Adrenal gland (tissue), 12 donors: ENCODE data around the gene KIF16B. TPM values are rescaled to one million over a fixed set of nuclear protein-coding genes. Genes with fewer than 3 reads are reported as not detected.

Source experiments
- DNase-seq, 7 donors: peaks; one replicate each; pipeline ENCODE4 v3.0.0-alpha.2; 2019 to 2020
- H3K27ac ChIP-seq, 5 donors: fragments of 200-600 bp; sonication (generic) in 4 of 5; 1 replicate in 3 of 5; 2 replicates in 2 of 5; pipeline versions ENCODE4 v1.5.1 to v1.8.0; 2016 to 2020; ENCODE audit warnings: mild to moderate bottlenecking in 1 of 5
- H3K27me3 ChIP-seq: fragments of 200-600 bp; 2 replicates; pipeline ENCODE4 v1.8.0; 2021
- H3K36me3 ChIP-seq, 2 donors: fragments of 200-600 bp; replicated peaks in 1 of 2; 1 replicate in 1 of 2; 2 replicates in 1 of 2; pipeline versions ENCODE4 v1.5.1 to v1.8.0; 2018 to 2022
- H3K4me1 ChIP-seq, 2 donors: fragments of 200-600 bp; replicated peaks in 1 of 2; 1 replicate in 1 of 2; 2 replicates in 1 of 2; pipeline versions ENCODE4 v1.5.1 to v1.8.0; 2018 to 2021
- H3K4me3 ChIP-seq, 4 donors: fragments of 200-600 bp; sonication (generic) in 3 of 4; one replicate each; pipeline ENCODE4 v1.5.1; 2016 to 2018
- H3K9me3 ChIP-seq, 3 donors: fragments of 200-600 bp; sonication (generic) in 1 of 3; replicated peaks in 1 of 3; 1 replicate in 2 of 3; 2 replicates in 1 of 3; pipeline versions ENCODE4 v1.5.1 to v1.8.0; 2016 to 2021
- CTCF ChIP-seq, 6 experiments: fragments of 450-650 bp in 4 of 6; fragments of 200-600 bp in 2 of 6; sonication (generic) in 1 of 6; IDR thresholded peaks; 1 replicate in 5 of 6; 2 replicates in 1 of 6; pipeline versions ENCODE4 v1.5.1 to v1.8.0; 2016 to 2021; ENCODE audit warnings: antibody characterized with exemption in 6 of 6, mild to moderate bottlenecking in 2 of 6, moderate library complexity in 1 of 6
- POLR2A ChIP-seq, 2 donors: fragments of 450-650 bp; IDR thresholded peaks; one replicate each; pipeline ENCODE4 v1.6.1; 2017; ENCODE audit warnings: antibody characterized with exemption in 2 of 2, mild to moderate bottlenecking in 2 of 2, moderate library complexity in 1 of 2
- WGBS, 4 donors: extraction: QIAGEN DNeasy Blood & Tissue Kit in 2 of 4; methylation state at CpG; one replicate each; pipeline versions ENCODE4 v1.1.5 to v1.1.7; 2013 to 2017; 5-methylcytosine and 5-hydroxymethylcytosine counted together
- intact Hi-C, 2 donors: fragments of 100-400 bp; cut with DNase I; formaldehyde crosslinking; loops; one replicate each; pipeline versions ENCODE4 v1.14.1 to v1.15.0; 2022 to 2023
- polyA plus RNA-seq, 3 donors: library from polyadenylated mRNA; stranded (reverse); fragments of 200-250 nt in 2 of 3; fragments of 350-450 nt in 1 of 3; fragmentation: Illumina TruSeq in 1 of 3; extraction: RNeasy Lipid Tissue Mini Kit (QIAGEN cat#74804) in 1 of 3; gene quantifications; one replicate each; pipeline ENCODE4 v1.2.3, GENCODE V29; 2013 to 2014
- total RNA-seq, 9 donors: library from RNA; depleted of rRNA in 4 of 9; stranded (reverse); fragments of >200 nt in 4 of 9; fragments of 120-200 nt in 1 of 9; fragmentation: NEBNext Ultra II Directional in 1 of 9; extraction: Animal tissue kit (Norgen Biotek cat#: 25700) in 1 of 9; gene quantifications; one replicate each; pipeline versions ENCODE4 v1.1.0 to v1.2.4, GENCODE V29; 2013 to 2023
- donor health status: healthy with polysubstance abuse.
- donor health status: Bipolar disorder and iron deficiency.
- donor health status: DM: yes; HTN: yes; CAD: no.
- donor health status: DM: no; HTN: no; CAD: no.
- donor health status: DM: no; HTN: no; CAD: no.
- donor health status: DM: yes; HTN: yes; CAD: no.

KIF16B gene
- total and polyA plus RNA-seq, 12 donors: 8.6 to 113 (median 36.1) TPM

GRCh38 chr20:16491294-16491905 lies 81.8 kb downstream of the KIF16B start:
- Histone ChIP-seq H3K36me3 (no peaks in the 10 kb centered on the region), H3K4me3 (no peak overlapping the region), H3K27ac (peak overlapping the region in 3 of 5 donors; percentile 19 to 61 (median 57)), H3K27me3 (no peaks in the 10 kb centered on the region), H3K4me1 (peaks cover 0 to 8% of the 10 kb centered on the region in 2 donors), H3K9me3 (no peaks in the 10 kb centered on the region)
- no peak for TF ChIP-seq POLR2A (IDR thresholded peaks at IDR 0.05)
- no peak for TF ChIP-seq CTCF (IDR thresholded peaks at IDR 0.05)
- peak; percentile 68 to 84 (median 83) for DNase-seq
- 46 to 60% (median 51%) methylated on average over 7 of the region's 7 CpGs for WGBS, 4 donors
- intact Hi-C loops: no loop called here

- Histone ChIP-seq H3K27me3 (no peaks in the 10 kb centered on the region), H3K4me3 (no peak overlapping the region), H3K4me1 (peaks cover 0 to 8% of the 10 kb centered on the region in 2 donors), H3K36me3 (no peaks in the 10 kb centered on the region), H3K9me3 (no peaks in the 10 kb centered on the region), H3K27ac (peak overlapping the region in 2 of 5 donors; percentile 57 to 61)
- DNase-seq: no peak
- intact Hi-C loops: no loop called here
- 72 to 84% (median 79%) methylated on average over 3 of the region's 3 CpGs for WGBS, 4 donors
- TF ChIP-seq CTCF (IDR thresholded peaks at IDR 0.05) (no peak), POLR2A (IDR thresholded peaks at IDR 0.05) (no peak)
Observed at GRCh38 chr20:16490696-16491095, 82.6 kb downstream of the KIF16B start.

GRCh38 chr20:16488616-16489015 lies 84.6 kb downstream of the KIF16B start:
- H3K36me3 ChIP-seq: no peaks in the 10 kb centered on the region
- no peaks in the 10 kb centered on the region for H3K9me3 ChIP-seq
- TF ChIP-seq POLR2A (IDR thresholded peaks at IDR 0.05) (no peak), CTCF (IDR thresholded peaks at IDR 0.05) (no peak)
- WGBS, 4 donors: 81 to 92% (median 90%) methylated on average over 3 of the region's 3 CpGs
- no peaks in the 10 kb centered on the region for H3K27me3 ChIP-seq
- H3K27ac ChIP-seq: no peak overlapping the region
- no peak overlapping the region for H3K4me3 ChIP-seq
- no peak for DNase-seq
- peaks cover 0 to 8% of the 10 kb centered on the region in 2 donors for H3K4me1 ChIP-seq
- intact Hi-C loops: no loop called here

GRCh38 chr20:16488086-16488485 lies 85.2 kb downstream of the KIF16B start:
- H3K36me3 ChIP-seq: no peaks in the 10 kb centered on the region
- DNase-seq: no peak
- no peak overlapping the region for H3K4me3 ChIP-seq
- TF ChIP-seq POLR2A (IDR thresholded peaks at IDR 0.05): no peak
- TF ChIP-seq CTCF (IDR thresholded peaks at IDR 0.05): no peak
- intact Hi-C loops: no loop called here
- H3K27ac ChIP-seq: no peak overlapping the region
- H3K4me1 ChIP-seq: peaks cover 0 to 8% of the 10 kb centered on the region in 2 donors
- H3K27me3 ChIP-seq: no peaks in the 10 kb centered on the region
- WGBS, 4 donors: 84 to 92% (median 88%) methylated on average over 8 of the region's 8 CpGs
- no peaks in the 10 kb centered on the region for H3K9me3 ChIP-seq
